ACC112 (cell line): ENCODE data around the gene SLC12A6.
"Not testable (repeated sequence)": the region's sequence is repeated elsewhere in the genome, so short reads cannot be mapped to it uniquely, and the experiment has no call there.

Source experiments
- H2AFZ ChIP-seq: fragments of 200-600 bp; sonication (generic); one replicate; pipeline ENCODE4 v1.6.0; 2017; ENCODE audit warnings: antibody characterized with exemption, low read length; ENCODE audit not compliant: unreplicated experiment
- H3K27ac ChIP-seq: fragments of 200-600 bp; sonication (generic); 2 replicates; pipeline ENCODE4 v1.5.1; 2014; ENCODE audit warnings: low read depth, mild to moderate bottlenecking, antibody characterized with exemption, low read length, moderate library complexity
- H3K27me3 ChIP-seq: fragments of 200-600 bp; sonication (generic); 2 replicates; pipeline ENCODE4 v1.6.1; 2014; ENCODE audit warnings: mild to moderate bottlenecking, antibody characterized with exemption, low read length, moderate library complexity, mixed read lengths; ENCODE audit not compliant: insufficient read depth
- H3K36me3 ChIP-seq: fragments of 200-600 bp; sonication (generic); 2 replicates; pipeline ENCODE4 v1.6.1; 2016; ENCODE audit warnings: mild to moderate bottlenecking, antibody characterized with exemption, low read length, moderate library complexity, mixed read lengths; ENCODE audit not compliant: insufficient read depth
- H3K4me1 ChIP-seq: fragments of 200-600 bp; sonication (generic); one replicate; pipeline ENCODE4 v1.6.1; 2016; ENCODE audit warnings: low read length, mixed read lengths; ENCODE audit not compliant: insufficient read depth, unreplicated experiment, control insufficient read depth
- H3K4me3 ChIP-seq: fragments of 200-600 bp; sonication (generic); 2 replicates; pipeline ENCODE4 v1.5.1; 2014; ENCODE audit warnings: mild to moderate bottlenecking, low read depth, low read length
- H3K79me2 ChIP-seq: fragments of 200-600 bp; sonication (generic); one replicate; pipeline ENCODE4 v1.6.0; 2016; ENCODE audit warnings: low read length; ENCODE audit not compliant: control insufficient read depth, unreplicated experiment, insufficient read depth

Gene SLC12A6

GRCh38 chr15:34337557-34338306, at the start of gene SLC12A6:
Gene SLC12A6 (minus strand): TSS chr15:34337781. CDS start chr15:34336680, 1,101 bp downstream.
- H3K27ac ChIP-seq = 0 out of 2 replicates have a peak within 1 kb of the TSS, but pooled peaks have one; percentile 31
- peaks cover 9% of the 10 kb centered on the region; the same call in 1 of the 2 replicates for H3K36me3 ChIP-seq
- H3K4me1 ChIP-seq = peaks cover 60% of the 10 kb centered on the region
- H3K79me2 ChIP-seq = peaks cover 56% of the 10 kb centered on the region
- peak within 1 kb of the TSS; percentile 87 for H3K4me3 ChIP-seq
- peak within 1 kb of the TSS; percentile 82 for H2AFZ ChIP-seq
- H3K27me3 ChIP-seq = no peaks in the 10 kb centered on the region

GRCh38 chr15:34381829-34382521, 44.4 kb upstream of the SLC12A6 start:
- H3K27me3 ChIP-seq, H3K4me3 ChIP-seq, H3K27ac ChIP-seq, H3K4me1 ChIP-seq, H3K36me3 ChIP-seq, H3K79me2 ChIP-seq, H2AFZ ChIP-seq: not testable (repeated sequence)

- H3K27me3 ChIP-seq, H2AFZ ChIP-seq, H3K27ac ChIP-seq, H3K4me3 ChIP-seq, H3K79me2 ChIP-seq, H3K36me3 ChIP-seq, H3K4me1 ChIP-seq: not testable (repeated sequence)
Measured at GRCh38 chr15:34380491-34380890, 42.9 kb upstream of the SLC12A6 start.

- Histone ChIP-seq H3K27ac (no peak overlapping the region), H3K4me1 (no peaks in the 10 kb centered on the region), H3K36me3 (no peaks in the 10 kb centered on the region), H3K79me2 (no peaks in the 10 kb centered on the region), H3K27me3 (no peaks in the 10 kb centered on the region), H2AFZ (no peak overlapping the region), H3K4me3 (no peak overlapping the region)
Measured at GRCh38 chr15:34376856-34377255, 39.3 kb upstream of the SLC12A6 start.

- H3K79me2 ChIP-seq, H3K4me3 ChIP-seq, H2AFZ ChIP-seq, H3K27ac ChIP-seq, H3K4me1 ChIP-seq, H3K36me3 ChIP-seq, H3K27me3 ChIP-seq: not testable (repeated sequence)
Measured at GRCh38 chr15:34375541-34375940, 38.0 kb upstream of the SLC12A6 start.

- no peak overlapping the region for H3K27ac ChIP-seq
- no peaks in the 10 kb centered on the region for H3K4me1 ChIP-seq
- no peak overlapping the region for H2AFZ ChIP-seq
- H3K27me3 ChIP-seq = no peaks in the 10 kb centered on the region
- no peaks in the 10 kb centered on the region for H3K36me3 ChIP-seq
- no peaks in the 10 kb centered on the region for H3K79me2 ChIP-seq
- no peak overlapping the region for H3K4me3 ChIP-seq
Measured at GRCh38 chr15:34374816-34375215, 37.2 kb upstream of the SLC12A6 start.

GRCh38 chr15:34373951-34374350, 36.4 kb upstream of the SLC12A6 start:
- Histone ChIP-seq H3K4me1 (no peaks in the 10 kb centered on the region), H3K79me2 (no peaks in the 10 kb centered on the region), H3K27me3 (no peaks in the 10 kb centered on the region), H3K36me3 (no peaks in the 10 kb centered on the region), H2AFZ (no peak overlapping the region), H3K4me3 (no peak overlapping the region), H3K27ac (no peak overlapping the region)

- Histone ChIP-seq H3K4me3 (no peak overlapping the region), H3K27me3 (no peaks in the 10 kb centered on the region), H3K4me1 (peaks cover 8% of the 10 kb centered on the region), H3K27ac (no peak overlapping the region), H3K36me3 (no peaks in the 10 kb centered on the region), H2AFZ (no peak overlapping the region), H3K79me2 (peaks cover 7% of the 10 kb centered on the region)
Measured at GRCh38 chr15:34370643-34371042, 33.1 kb upstream of the SLC12A6 start.

- H3K36me3 ChIP-seq = no peaks in the 10 kb centered on the region
- H2AFZ ChIP-seq = no peak overlapping the region
- H3K27me3 ChIP-seq = no peaks in the 10 kb centered on the region
- no peak overlapping the region for H3K27ac ChIP-seq
- H3K4me3 ChIP-seq = no peak overlapping the region
- H3K79me2 ChIP-seq = peaks cover 11% of the 10 kb centered on the region
- H3K4me1 ChIP-seq = peaks cover 13% of the 10 kb centered on the region
Measured at GRCh38 chr15:34370129-34370528, 32.5 kb upstream of the SLC12A6 start.

GRCh38 chr15:34367101-34368081, 29.8 kb upstream of the SLC12A6 start, which contains the start of gene LPCAT4:
Gene LPCAT4 (minus strand): TSS chr15:34367196. CDS start chr15:34367100, 96 bp downstream.
- Histone ChIP-seq H3K36me3 (no peaks in the 10 kb centered on the region), H3K4me3 (peak within 1 kb of the TSS; percentile 89), H3K27me3 (no peaks in the 10 kb centered on the region), H2AFZ (peak within 1 kb of the TSS; percentile 78), H3K27ac (peak within 1 kb of the TSS; percentile 73), H3K79me2 (peaks cover 11% of the 10 kb centered on the region), H3K4me1 (peaks cover 23% of the 10 kb centered on the region)
